GM23338 (cell line): ENCODE data around the gene IL36A. TPM values are rescaled to one million over a fixed set of nuclear protein-coding genes. Genes with fewer than 3 reads are reported as not detected.

Experiments
- ATAC-seq: fragments of 200-7000 bp; cut with Tn5 transposase; 3 replicates; pipeline ENCODE4 v1.9.1; 2020
- DNase-seq: peaks from one replicate; pipeline ENCODE4 v3.0.0-alpha.2; 2015; ENCODE audit warnings: low spot score
- H2AFZ ChIP-seq: fragments of 200-600 bp; sonication (generic); 2 replicates; pipeline ENCODE4 v1.8.0; 2016; ENCODE audit warnings: antibody characterized with exemption, mild to moderate bottlenecking, moderate library complexity
- H3F3A ChIP-seq: fragments of 200-600 bp; sonication (generic); replicated peaks from 2 replicates; pipeline ENCODE4 v1.8.0; 2017; ENCODE audit warnings: antibody characterized with exemption, mixed run types, low read depth
- H3K27ac ChIP-seq: fragments of 200-600 bp; sonication (generic); 2 replicates; pipeline ENCODE4 v1.6.1; 2016; ENCODE audit warnings: low read depth
- H3K27me3 ChIP-seq: fragments of 200-600 bp; sonication (generic); 2 replicates; pipeline ENCODE4 v1.8.0; 2016; ENCODE audit warnings: mild to moderate bottlenecking, mixed run types, moderate library complexity; ENCODE audit not compliant: insufficient read depth
- H3K36me3 ChIP-seq: fragments of 200-600 bp; sonication (generic); 2 replicates; pipeline ENCODE4 v1.8.0; 2016; ENCODE audit warnings: mild to moderate bottlenecking; ENCODE audit not compliant: insufficient read depth
- H3K4me1 ChIP-seq: fragments of 200-600 bp; sonication (generic); 2 replicates; pipeline ENCODE4 v1.8.0; 2016; ENCODE audit warnings: mild to moderate bottlenecking, moderate library complexity; ENCODE audit not compliant: insufficient read depth
- H3K4me2 ChIP-seq: fragments of 200-600 bp; sonication (generic); 2 replicates; pipeline ENCODE4 v1.7.1; 2017; ENCODE audit warnings: mixed run types
- H3K4me3 ChIP-seq: fragments of 200-600 bp; sonication (generic); 2 replicates; pipeline ENCODE4 v1.6.1; 2016; ENCODE audit warnings: mixed run types
- H3K79me2 ChIP-seq: fragments of 200-600 bp; sonication (generic); replicated peaks from 2 replicates; pipeline ENCODE4 v1.8.0; 2017; ENCODE audit warnings: mild to moderate bottlenecking; ENCODE audit not compliant: insufficient read depth
- H3K9me2 ChIP-seq: fragments of 200-600 bp; sonication (generic); 2 replicates; pipeline ENCODE4 v1.8.0; 2017; ENCODE audit not compliant: insufficient read depth
- H4K20me1 ChIP-seq: fragments of 200-600 bp; sonication (generic); replicated peaks from 2 replicates; pipeline ENCODE4 v1.8.0; 2017; ENCODE audit warnings: mild to moderate bottlenecking; ENCODE audit not compliant: insufficient read depth
- H3K27ac Mint-ChIP-seq: 2 replicates; pipeline ENCODE4 v1.8.0; 2020; ENCODE audit warnings: inconsistent platforms, mild to moderate bottlenecking, moderate library complexity, mixed read lengths
- H3K27me3 Mint-ChIP-seq: 3 replicates; pipeline ENCODE4 v1.8.0; 2022; ENCODE audit warnings: low read depth, mild to moderate bottlenecking, moderate library complexity, mixed read lengths, inconsistent platforms; ENCODE audit not compliant: insufficient read depth, poor library complexity
- H3K36me3 Mint-ChIP-seq: 3 replicates; pipeline ENCODE4 v1.8.0; 2021; ENCODE audit warnings: low read depth, mild to moderate bottlenecking, inconsistent platforms, moderate library complexity, mixed read lengths
- H3K4me1 Mint-ChIP-seq: 3 replicates; pipeline ENCODE4 v1.8.0; 2020; ENCODE audit warnings: mild to moderate bottlenecking, inconsistent platforms, mixed read lengths
- H3K4me3 Mint-ChIP-seq: 3 replicates; pipeline ENCODE4 v1.8.0; 2021; ENCODE audit warnings: moderate library complexity, mild to moderate bottlenecking, inconsistent platforms, mixed read lengths
- H3K9me3 Mint-ChIP-seq: 3 replicates; pipeline ENCODE4 v1.8.0; 2020; ENCODE audit warnings: moderate library complexity, mild to moderate bottlenecking, inconsistent platforms, mixed read lengths
- polyA plus RNA-seq: library from polyadenylated mRNA; unstranded; fragments of >200 nt; fragmentation: Nextera tagmentation; extraction: Ambion mirVana; gene quantifications from 2 replicates; pipeline ENCODE4 v1.2.1, GENCODE V29; 2016
- total RNA-seq: library from RNA; depleted of rRNA; stranded (reverse); fragments of >200 nt; shearing (Covaris generic); gene quantifications from 2 replicates; pipeline ENCODE4 v1.2.3, GENCODE V29; 2014
- TF ChIP-seq, protein P1 (sequence below), 2 experiments: fragments of 200-600 bp in 1 of 2; sonication (generic) in 1 of 2; conservative IDR thresholded peaks; 2 replicates each; pipeline versions ENCODE4 v1.5.1 to v1.6.1; 2016 to 2017; ENCODE audit warnings: antibody characterized with exemption in 2 of 2, low read depth in 2 of 2, mild to moderate bottlenecking in 2 of 2, moderate library complexity in 1 of 2
- TF ChIP-seq, protein P2 (sequence below): IDR thresholded peaks from one replicate; pipeline ENCODE4 v1.6.1; 2018; ENCODE audit warnings: antibody characterized with exemption; ENCODE audit not compliant: unreplicated experiment

Gene IL36A
- total and polyA plus RNA-seq, 2 experiments from 2014 or later = not detected

DNA sequence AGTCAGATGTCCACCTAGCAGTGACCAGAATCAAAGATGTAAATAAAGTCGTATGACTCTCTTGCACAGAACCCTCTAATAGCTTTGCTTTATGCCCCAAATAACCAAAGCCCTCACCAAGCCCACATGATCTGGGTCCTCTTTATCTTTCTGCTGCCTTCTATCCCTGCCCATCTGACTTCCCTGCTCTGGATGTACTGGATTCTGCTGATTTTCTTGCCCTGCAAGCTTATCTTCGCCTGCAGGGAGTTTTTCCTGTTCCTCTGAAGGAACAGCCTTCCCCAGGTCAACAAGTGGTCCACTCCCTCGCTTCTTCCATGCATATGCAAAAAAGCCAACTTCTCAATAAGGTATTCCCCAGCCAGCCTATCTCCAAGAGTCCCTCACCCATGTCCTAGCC, 28.8 kb downstream of the IL36A start:
- no peaks in the 10 kb centered on the region; the same call in 1 of the 3 replicates for H3K9me3 Mint-ChIP-seq

DNA sequence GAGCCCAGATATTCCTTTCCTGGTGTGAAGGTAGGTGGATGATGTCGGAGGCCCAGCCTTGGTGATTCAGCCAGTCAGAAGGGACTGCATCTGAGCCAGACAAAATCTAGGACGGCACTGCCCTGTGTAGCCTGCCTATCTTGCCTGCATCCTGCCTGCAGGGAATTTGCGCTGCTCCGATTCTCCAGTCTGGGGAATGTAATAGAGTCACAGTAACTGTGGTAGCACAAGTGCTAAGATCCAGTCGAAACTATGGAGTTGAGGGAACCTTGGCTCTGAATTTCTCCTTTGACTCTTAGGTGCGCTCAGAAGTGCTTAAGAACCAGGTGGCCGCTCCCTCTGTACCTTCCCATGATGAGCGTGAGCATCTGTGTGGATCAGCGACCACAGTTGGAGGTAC, 31.5 kb downstream of the IL36A start:
- no peaks in the 10 kb centered on the region for H3F3A ChIP-seq
- ATAC-seq = no peak
- TF ChIP-seq, protein P1, sequence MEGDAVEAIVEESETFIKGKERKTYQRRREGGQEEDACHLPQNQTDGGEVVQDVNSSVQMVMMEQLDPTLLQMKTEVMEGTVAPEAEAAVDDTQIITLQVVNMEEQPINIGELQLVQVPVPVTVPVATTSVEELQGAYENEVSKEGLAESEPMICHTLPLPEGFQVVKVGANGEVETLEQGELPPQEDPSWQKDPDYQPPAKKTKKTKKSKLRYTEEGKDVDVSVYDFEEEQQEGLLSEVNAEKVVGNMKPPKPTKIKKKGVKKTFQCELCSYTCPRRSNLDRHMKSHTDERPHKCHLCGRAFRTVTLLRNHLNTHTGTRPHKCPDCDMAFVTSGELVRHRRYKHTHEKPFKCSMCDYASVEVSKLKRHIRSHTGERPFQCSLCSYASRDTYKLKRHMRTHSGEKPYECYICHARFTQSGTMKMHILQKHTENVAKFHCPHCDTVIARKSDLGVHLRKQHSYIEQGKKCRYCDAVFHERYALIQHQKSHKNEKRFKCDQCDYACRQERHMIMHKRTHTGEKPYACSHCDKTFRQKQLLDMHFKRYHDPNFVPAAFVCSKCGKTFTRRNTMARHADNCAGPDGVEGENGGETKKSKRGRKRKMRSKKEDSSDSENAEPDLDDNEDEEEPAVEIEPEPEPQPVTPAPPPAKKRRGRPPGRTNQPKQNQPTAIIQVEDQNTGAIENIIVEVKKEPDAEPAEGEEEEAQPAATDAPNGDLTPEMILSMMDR (conservative IDR thresholded peaks at IDR 0.05; ENCODE audit: low read depth in 2 of 2) = no peak

More for the DNA sequence above, 28.8 kb downstream of the IL36A start:
- Histone ChIP-seq H3F3A (no peaks in the 10 kb centered on the region), H3K4me2 (no peak overlapping the region), H4K20me1 (no peaks in the 10 kb centered on the region), H3K4me3 (no peak overlapping the region), H3K9me2 (peaks cover 11% of the 10 kb centered on the region; the same call in 1 of the 2 replicates), H3K27me3 (no peaks in the 10 kb centered on the region), H2AFZ (no peak overlapping the region), H3K79me2 (no peaks in the 10 kb centered on the region), H3K27ac (no peak overlapping the region), H3K36me3 (no peaks in the 10 kb centered on the region), H3K4me1 (no peaks in the 10 kb centered on the region)
- Mint-ChIP-seq H3K4me1 (peaks cover 2% of the 10 kb centered on the region; the same call in 1 of the 3 replicates), H3K4me3 (no peak overlapping the region), H3K27ac (no peak overlapping the region; the same call in 1 of the 2 replicates), H3K36me3 (no peaks in the 10 kb centered on the region; the same call in 2 of the 3 replicates), H3K27me3 (peaks cover 3% of the 10 kb centered on the region)
- ATAC-seq = no peak
- TF ChIP-seq, protein P2, sequence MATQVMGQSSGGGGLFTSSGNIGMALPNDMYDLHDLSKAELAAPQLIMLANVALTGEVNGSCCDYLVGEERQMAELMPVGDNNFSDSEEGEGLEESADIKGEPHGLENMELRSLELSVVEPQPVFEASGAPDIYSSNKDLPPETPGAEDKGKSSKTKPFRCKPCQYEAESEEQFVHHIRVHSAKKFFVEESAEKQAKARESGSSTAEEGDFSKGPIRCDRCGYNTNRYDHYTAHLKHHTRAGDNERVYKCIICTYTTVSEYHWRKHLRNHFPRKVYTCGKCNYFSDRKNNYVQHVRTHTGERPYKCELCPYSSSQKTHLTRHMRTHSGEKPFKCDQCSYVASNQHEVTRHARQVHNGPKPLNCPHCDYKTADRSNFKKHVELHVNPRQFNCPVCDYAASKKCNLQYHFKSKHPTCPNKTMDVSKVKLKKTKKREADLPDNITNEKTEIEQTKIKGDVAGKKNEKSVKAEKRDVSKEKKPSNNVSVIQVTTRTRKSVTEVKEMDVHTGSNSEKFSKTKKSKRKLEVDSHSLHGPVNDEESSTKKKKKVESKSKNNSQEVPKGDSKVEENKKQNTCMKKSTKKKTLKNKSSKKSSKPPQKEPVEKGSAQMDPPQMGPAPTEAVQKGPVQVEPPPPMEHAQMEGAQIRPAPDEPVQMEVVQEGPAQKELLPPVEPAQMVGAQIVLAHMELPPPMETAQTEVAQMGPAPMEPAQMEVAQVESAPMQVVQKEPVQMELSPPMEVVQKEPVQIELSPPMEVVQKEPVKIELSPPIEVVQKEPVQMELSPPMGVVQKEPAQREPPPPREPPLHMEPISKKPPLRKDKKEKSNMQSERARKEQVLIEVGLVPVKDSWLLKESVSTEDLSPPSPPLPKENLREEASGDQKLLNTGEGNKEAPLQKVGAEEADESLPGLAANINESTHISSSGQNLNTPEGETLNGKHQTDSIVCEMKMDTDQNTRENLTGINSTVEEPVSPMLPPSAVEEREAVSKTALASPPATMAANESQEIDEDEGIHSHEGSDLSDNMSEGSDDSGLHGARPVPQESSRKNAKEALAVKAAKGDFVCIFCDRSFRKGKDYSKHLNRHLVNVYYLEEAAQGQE = no peak
- TF ChIP-seq, protein P1 (conservative IDR thresholded peaks at IDR 0.05; ENCODE audit: low read depth in 2 of 2) = no peak
- DNase-seq = no peak

More for the DNA sequence above, 31.5 kb downstream of the IL36A start:
- H3K9me2 ChIP-seq = peaks cover 4% of the 10 kb centered on the region; the same call in 1 of the 2 replicates
- Mint-ChIP-seq H3K27ac (no peak overlapping the region), H3K36me3 (no peaks in the 10 kb centered on the region; the same call in 2 of the 3 replicates), H3K9me3 (no peaks in the 10 kb centered on the region; the same call in 2 of the 3 replicates), H3K4me3 (no peak overlapping the region), H3K27me3 (no peaks in the 10 kb centered on the region), H3K4me1 (peaks cover 2% of the 10 kb centered on the region; the same call in 1 of the 3 replicates)
- H3K4me1 ChIP-seq = no peaks in the 10 kb centered on the region
- no peak overlapping the region for H3K27ac ChIP-seq
- no peaks in the 10 kb centered on the region for H3K27me3 ChIP-seq
- H3K36me3 ChIP-seq = no peaks in the 10 kb centered on the region
- no peak overlapping the region for H3K4me3 ChIP-seq
- no peak overlapping the region for H3K4me2 ChIP-seq
- no peak overlapping the region for H2AFZ ChIP-seq
- no peaks in the 10 kb centered on the region for H4K20me1 ChIP-seq
- DNase-seq = no peak
- no peaks in the 10 kb centered on the region for H3K79me2 ChIP-seq
